Measurements from ENCODE around the gene FOXK1.
"Not testable (repeated sequence)": the region's sequence is repeated elsewhere in the genome, so short reads cannot be mapped to it uniquely, and the experiment has no call there.

FOXK1 gene

GRCh38 chr7:4681886-4682620 is at the start of gene FOXK1:
FOXK1 (plus strand) TSS chr7:4682295; CDS start chr7:4682309, 14 bp downstream.
- peak; percentile 77 for DNase-seq

- DNase-seq = no peak
Observed at GRCh38 chr7:4633012-4633411, 49.1 kb upstream of the FOXK1 start.

GRCh38 chr7:4634166-4634565 is 47.9 kb upstream of the FOXK1 start:
- no peak for DNase-seq

- no peak for DNase-seq
Observed at GRCh38 chr7:4638781-4639575, 43.1 kb upstream of the FOXK1 start.

- no peak for DNase-seq
Observed at GRCh38 chr7:4641091-4641666, 40.9 kb upstream of the FOXK1 start.

GRCh38 chr7:4641667-4642467 is 40.2 kb upstream of the FOXK1 start:
- DNase-seq = peak; percentile 95

- DNase-seq = no peak
Observed at GRCh38 chr7:4642468-4643203, 39.5 kb upstream of the FOXK1 start.

- DNase-seq = not testable (repeated sequence)
Observed at GRCh38 chr7:4643204-4643471, 39.0 kb upstream of the FOXK1 start.

GRCh38 chr7:4645246-4645645 is 36.8 kb upstream of the FOXK1 start:
- no peak for DNase-seq

GRCh38 chr7:4648111-4648510 is 34.0 kb upstream of the FOXK1 start:
- no peak for DNase-seq

- DNase-seq = no peak
Observed at GRCh38 chr7:4650433-4651047, 31.6 kb upstream of the FOXK1 start.

GRCh38 chr7:4653771-4654170 is 28.3 kb upstream of the FOXK1 start:
- DNase-seq = no peak

- no peak for DNase-seq
Observed at GRCh38 chr7:4655311-4655710, 26.8 kb upstream of the FOXK1 start.

- DNase-seq = no peak
Observed at GRCh38 chr7:4655896-4656295, 26.2 kb upstream of the FOXK1 start.

GRCh38 chr7:4657640-4658417 is 24.3 kb upstream of the FOXK1 start:
- no peak for DNase-seq

GRCh38 chr7:4659551-4660286 is 22.4 kb upstream of the FOXK1 start:
- no peak for DNase-seq

- DNase-seq = no peak
Observed at GRCh38 chr7:4661871-4662270, 20.2 kb upstream of the FOXK1 start.

GRCh38 chr7:4663239-4664018 is 18.7 kb upstream of the FOXK1 start:
- no peak for DNase-seq

GRCh38 chr7:4665661-4666060 is 16.4 kb upstream of the FOXK1 start:
- DNase-seq = no peak
